IPS DF 6.9 (cell line): ENCODE results near the gene TNS3.

ENCODE experiments used
- DNase-seq: peaks from one replicate; pipeline ENCODE4 v3.0.0-alpha.2; 2013; ENCODE audit warnings: low read depth, low spot score
- H3K27ac ChIP-seq: one replicate; pipeline ENCODE4 v1.5.1; 2013; ENCODE audit warnings: low read length, control low read depth
- H3K27me3 ChIP-seq: 2 replicates; pipeline ENCODE4 v1.6.1; 2013; ENCODE audit warnings: mild to moderate bottlenecking, low read length; ENCODE audit not compliant: control insufficient read depth, insufficient read depth
- H3K36me3 ChIP-seq: 2 replicates; pipeline ENCODE4 v1.6.1; 2013; ENCODE audit warnings: low read length; ENCODE audit not compliant: control insufficient read depth, insufficient read depth
- H3K4me1 ChIP-seq: 2 replicates; pipeline ENCODE4 v1.6.1; 2013; ENCODE audit warnings: low read length; ENCODE audit not compliant: control insufficient read depth, insufficient read depth
- H3K4me3 ChIP-seq: 2 replicates; pipeline ENCODE4 v1.5.1; 2013; ENCODE audit warnings: mild to moderate bottlenecking, low read length
- H3K9me3 ChIP-seq: 2 replicates; pipeline ENCODE4 v1.6.1; 2013; ENCODE audit warnings: low read length, inconsistent platforms; ENCODE audit not compliant: control insufficient read depth, insufficient read depth
- whole genome bisulfite sequencing: extraction: QIAGEN DNeasy Blood & Tissue Kit; methylation state at CpG from one replicate; pipeline ENCODE4 v1.1.7; 2013; ENCODE audit warnings: mixed read lengths, missing lambda C conversion rate; ENCODE audit not compliant: insufficient read length, insufficient coverage; 5-methylcytosine and 5-hydroxymethylcytosine counted together

TNS3 gene

GRCh38 chr7:47432671-47433563, 149.0 kb downstream of the TNS3 start:
- no peak overlapping the region for H3K4me3 ChIP-seq
- H3K9me3 ChIP-seq: no peaks in the 10 kb centered on the region
- H3K4me1 ChIP-seq: peaks cover 2% of the 10 kb centered on the region; the same call in 1 of the 2 replicates
- no peak for DNase-seq
- no CpG with 5 or more reads among the region's 17 CpGs for WGBS
- H3K27ac ChIP-seq: no peak overlapping the region
- H3K36me3 ChIP-seq: no peaks in the 10 kb centered on the region
- no peaks in the 10 kb centered on the region for H3K27me3 ChIP-seq

GRCh38 chr7:47430422-47430821, 151.5 kb downstream of the TNS3 start:
- H3K27me3 ChIP-seq: no peaks in the 10 kb centered on the region
- no peak for DNase-seq
- H3K9me3 ChIP-seq: no peaks in the 10 kb centered on the region
- no CpG with 5 or more reads among the region's 6 CpGs for WGBS
- H3K27ac ChIP-seq: no peak overlapping the region
- no peak overlapping the region for H3K4me3 ChIP-seq
- no peaks in the 10 kb centered on the region for H3K36me3 ChIP-seq
- peaks cover 2% of the 10 kb centered on the region; the same call in 1 of the 2 replicates for H3K4me1 ChIP-seq

GRCh38 chr7:47428768-47429472, 153.0 kb downstream of the TNS3 start:
- WGBS: no CpG with 5 or more reads among the region's 10 CpGs
- Histone ChIP-seq H3K4me1 (peaks cover 2% of the 10 kb centered on the region; the same call in 1 of the 2 replicates), H3K27me3 (no peaks in the 10 kb centered on the region), H3K36me3 (no peaks in the 10 kb centered on the region), H3K4me3 (no peak overlapping the region), H3K9me3 (no peaks in the 10 kb centered on the region), H3K27ac (no peak overlapping the region)
- DNase-seq: no peak

- no peaks in the 10 kb centered on the region for H3K36me3 ChIP-seq
- whole genome bisulfite sequencing: no CpG with 5 or more reads among the region's 12 CpGs
Observed at GRCh38 chr7:47428052-47428767, 153.7 kb downstream of the TNS3 start.

GRCh38 chr7:47427051-47427643, 154.8 kb downstream of the TNS3 start:
- H3K4me3 ChIP-seq: no peak overlapping the region
- H3K27me3 ChIP-seq: no peaks in the 10 kb centered on the region
- no peak overlapping the region for H3K27ac ChIP-seq
- no peaks in the 10 kb centered on the region for H3K4me1 ChIP-seq
- no peak for DNase-seq
- no peaks in the 10 kb centered on the region for H3K36me3 ChIP-seq
- WGBS: no CpG with 5 or more reads among the region's 6 CpGs
- no peaks in the 10 kb centered on the region for H3K9me3 ChIP-seq

More at GRCh38 chr7:47428052-47428767, 153.7 kb downstream of the TNS3 start:
- Histone ChIP-seq H3K9me3 (no peaks in the 10 kb centered on the region), H3K4me1 (peaks cover 2% of the 10 kb centered on the region; the same call in 1 of the 2 replicates), H3K4me3 (no peak overlapping the region), H3K27ac (no peak overlapping the region), H3K27me3 (no peaks in the 10 kb centered on the region)
- DNase-seq: no peak

- no peaks in the 10 kb centered on the region for H3K36me3 ChIP-seq
- H3K27me3 ChIP-seq: no peaks in the 10 kb centered on the region
- H3K27ac ChIP-seq: no peak overlapping the region
- no peaks in the 10 kb centered on the region for H3K9me3 ChIP-seq
- WGBS: no CpG with 5 or more reads among the region's 4 CpGs
- DNase-seq: no peak
- H3K4me3 ChIP-seq: no peak overlapping the region
- no peaks in the 10 kb centered on the region for H3K4me1 ChIP-seq
Observed at GRCh38 chr7:47424523-47424922, 157.4 kb downstream of the TNS3 start.

- Histone ChIP-seq H3K4me1 (no peaks in the 10 kb centered on the region), H3K4me3 (no peak overlapping the region), H3K36me3 (no peaks in the 10 kb centered on the region), H3K27me3 (no peaks in the 10 kb centered on the region), H3K27ac (no peak overlapping the region), H3K9me3 (no peaks in the 10 kb centered on the region)
- no CpG with 5 or more reads among the region's 3 CpGs for whole genome bisulfite sequencing
- DNase-seq: no peak
Observed at GRCh38 chr7:47423196-47423595, 158.7 kb downstream of the TNS3 start.

- WGBS: no CpG with 5 or more reads among the region's 3 CpGs
- Histone ChIP-seq H3K27me3 (no peaks in the 10 kb centered on the region), H3K4me1 (no peaks in the 10 kb centered on the region), H3K36me3 (no peaks in the 10 kb centered on the region), H3K9me3 (no peaks in the 10 kb centered on the region), H3K27ac (no peak overlapping the region), H3K4me3 (no peak overlapping the region)
- no peak for DNase-seq
Observed at GRCh38 chr7:47422611-47423010, 159.3 kb downstream of the TNS3 start.

GRCh38 chr7:47421456-47421855, 160.5 kb downstream of the TNS3 start:
- no CpG with 5 or more reads among the region's 4 CpGs for whole genome bisulfite sequencing
- DNase-seq: no peak
- H3K4me1 ChIP-seq: no peaks in the 10 kb centered on the region
- H3K4me3 ChIP-seq: no peak overlapping the region
- H3K9me3 ChIP-seq: no peaks in the 10 kb centered on the region
- H3K36me3 ChIP-seq: no peaks in the 10 kb centered on the region
- H3K27me3 ChIP-seq: no peaks in the 10 kb centered on the region
- no peak overlapping the region for H3K27ac ChIP-seq
